Common myeloid progenitor, CD34-positive (primary cell): ENCODE measurements around the gene PLCD3.

Source experiments
- CTCF ChIA-PET: fragments of 350-600 bp; sonication (Branson Sonifier 250); formaldehyde crosslinking; loops from one replicate; lab custom pipeline; 2021; ENCODE audit warnings: antibody characterized with exemption; lab: Charles Lee
- POLR2A ChIA-PET: fragments of 350-600 bp; sonication (Branson Sonifier 250); formaldehyde crosslinking; loops from one replicate; lab custom pipeline; 2021; ENCODE audit warnings: antibody characterized with exemption; lab: Charles Lee
- DNase-seq, 3 donors: peaks; one replicate each; pipeline versions ENCODE4 v3.0.0 to v3.0.0-alpha.2; 2013
- H3K27ac ChIP-seq, 2 experiments: 1 replicate in 1 of 2; 2 replicates in 1 of 2; pipeline ENCODE4 v1.7.0; 2013; ENCODE audit warnings: inconsistent platforms in 2 of 2, low read length in 2 of 2, mild to moderate bottlenecking in 2 of 2, low read depth in 1 of 2, moderate library complexity in 1 of 2; ENCODE audit not compliant: severe bottlenecking in 2 of 2, insufficient read depth in 1 of 2, poor library complexity in 1 of 2
- H3K27me3 ChIP-seq, 5 experiments: replicated peaks in 2 of 5; 1 replicate in 3 of 5; 2 replicates in 2 of 5; pipeline versions ENCODE4 v1.6.1 to v1.7.0; 2013; ENCODE audit warnings: low read length in 4 of 5, mild to moderate bottlenecking in 2 of 5, moderate library complexity in 2 of 5, inconsistent platforms in 1 of 5; ENCODE audit not compliant: insufficient read depth in 5 of 5, control insufficient read depth in 4 of 5
- H3K36me3 ChIP-seq, 4 experiments: 1 replicate in 2 of 4; 2 replicates in 2 of 4; pipeline versions ENCODE4 v1.6.1 to v1.7.0; 2013; ENCODE audit warnings: low read length in 3 of 4, control low read depth in 1 of 4, mild to moderate bottlenecking in 1 of 4; ENCODE audit not compliant: control insufficient read depth in 4 of 4, insufficient read depth in 4 of 4
- H3K4me1 ChIP-seq, 4 experiments: 1 replicate in 3 of 4; 2 replicates in 1 of 4; pipeline versions ENCODE4 v1.6.1 to v1.7.1; 2013; ENCODE audit warnings: low read length in 3 of 4, mild to moderate bottlenecking in 3 of 4, control low read depth in 1 of 4, inconsistent platforms in 1 of 4, moderate library complexity in 1 of 4; ENCODE audit not compliant: control insufficient read depth in 4 of 4, insufficient read depth in 4 of 4; ENCODE audit errors: control extremely low read depth in 1 of 4
- H3K4me3 ChIP-seq, 7 experiments: 1 replicate in 4 of 7; 2 replicates in 3 of 7; pipeline versions ENCODE4 v1.5.1 to v1.7.0; 2013; ENCODE audit warnings: mild to moderate bottlenecking in 7 of 7, low read length in 6 of 7, moderate library complexity in 6 of 7, inconsistent platforms in 2 of 7, low read depth in 2 of 7, control low read depth in 1 of 7; ENCODE audit not compliant: insufficient read depth in 4 of 7, control insufficient read depth in 1 of 7; ENCODE audit errors: extremely low read depth in 1 of 7
- H3K9me3 ChIP-seq, 5 experiments: 1 replicate in 4 of 5; 2 replicates in 1 of 5; pipeline versions ENCODE4 v1.6.1 to v1.7.1; 2013; ENCODE audit warnings: low read length in 4 of 5, mild to moderate bottlenecking in 2 of 5, inconsistent platforms in 1 of 5, low read depth in 1 of 5, moderate library complexity in 1 of 5; ENCODE audit not compliant: control insufficient read depth in 4 of 5, insufficient read depth in 2 of 5; ENCODE audit errors: control extremely low read depth in 1 of 5
- WGBS: methylation state at CpG from one replicate; pipeline ENCODE4 v1.1.5; 2013; ENCODE audit not compliant: insufficient coverage; 5-methylcytosine and 5-hydroxymethylcytosine counted together

Gene PLCD3

GRCh38 chr17:45115015-45115625, 17.2 kb downstream of the PLCD3 start:
- WGBS, result 95% methylated on average over 17 of the region's 26 CpGs
- POLR2A ChIA-PET, result no interaction called here
- H3K27me3 ChIP-seq, result peaks cover 0 to 10% (median 0%) of the 10 kb centered on the region in 5 experiments
- no peaks in the 10 kb centered on the region for H3K4me1 ChIP-seq
- H3K27ac ChIP-seq, result no peak overlapping the region
- CTCF ChIA-PET, result interaction anchor here (0.5 to 2.6 kb wide), 4 partner anchors 10 to 1489 kb away, joined by 3 to 8 read pairs (median 6); no protein-coding TSS in a partner anchor
- no peak for DNase-seq
- H3K36me3 ChIP-seq, result no peaks in the 10 kb centered on the region
- H3K9me3 ChIP-seq, result no peaks in the 10 kb centered on the region
- no peak overlapping the region for H3K4me3 ChIP-seq

GRCh38 chr17:45114117-45114932, 18.0 kb downstream of the PLCD3 start:
- ChIA-PET POLR2A (no interaction called here), CTCF (interaction anchor here (1.0 to 2.6 kb wide), 3 partner anchors 9 to 18 kb away, joined by 3 to 8 read pairs (median 6); no protein-coding TSS in a partner anchor)

GRCh38 chr17:45113424-45113754, 18.9 kb downstream of the PLCD3 start:
- H3K27me3 ChIP-seq, result no peaks in the 10 kb centered on the region
- no peaks in the 10 kb centered on the region for H3K9me3 ChIP-seq
- DNase-seq, result no peak
- ChIA-PET CTCF (no interaction called here), POLR2A (no interaction called here)
- 99% methylated on average over 9 of the region's 9 CpGs for WGBS
- H3K27ac ChIP-seq, result no peak overlapping the region
- peaks cover 2 to 12% (median 7%) of the 10 kb centered on the region in 4 experiments for H3K36me3 ChIP-seq
- no peaks in the 10 kb centered on the region for H3K4me1 ChIP-seq
- H3K4me3 ChIP-seq, result no peak overlapping the region

More at GRCh38 chr17:45114117-45114932, 18.0 kb downstream of the PLCD3 start:
- no peak overlapping the region for H3K27ac ChIP-seq
- H3K9me3 ChIP-seq, result no peaks in the 10 kb centered on the region
- no peak for DNase-seq
- WGBS, result 92% methylated on average over 13 of the region's 19 CpGs
- H3K27me3 ChIP-seq, result peaks cover 0 to 2% (median 0%) of the 10 kb centered on the region in 5 experiments
- peaks cover 0 to 3% (median under 1%) of the 10 kb centered on the region in 4 experiments for H3K36me3 ChIP-seq
- no peak overlapping the region for H3K4me3 ChIP-seq
- H3K4me1 ChIP-seq, result no peaks in the 10 kb centered on the region

- Histone ChIP-seq H3K4me1 (no peaks in the 10 kb centered on the region), H3K9me3 (no peaks in the 10 kb centered on the region), H3K27ac (no peak overlapping the region), H3K36me3 (peaks cover 2 to 18% (median 12%) of the 10 kb centered on the region in 4 experiments), H3K27me3 (no peaks in the 10 kb centered on the region), H3K4me3 (no peak overlapping the region)
- ChIA-PET CTCF (interaction anchor here (1.8 kb wide), 1 partner anchor 13 kb away, joined by 8 read pairs; no protein-coding TSS in a partner anchor), POLR2A (interaction anchor here (0.6 kb wide), 1 partner anchor 1190 kb away, joined by 4 read pairs; no protein-coding TSS in a partner anchor)
- DNase-seq, result no peak
- 98% methylated on average over 18 of the region's 23 CpGs for WGBS
Measured at GRCh38 chr17:45112559-45113423, 19.5 kb downstream of the PLCD3 start.

- H3K4me1 ChIP-seq, result no peaks in the 10 kb centered on the region
- ChIA-PET POLR2A (interaction anchor here (0.6 kb wide), 1 partner anchor 1189 kb away, joined by 4 read pairs; no protein-coding TSS in a partner anchor), CTCF (interaction anchor here (1.8 kb wide), 1 partner anchor 12 kb away, joined by 8 read pairs; no protein-coding TSS in a partner anchor)
- no peaks in the 10 kb centered on the region for H3K9me3 ChIP-seq
- no peaks in the 10 kb centered on the region for H3K27me3 ChIP-seq
- WGBS, result 97% methylated on average over 6 of the region's 11 CpGs
- H3K27ac ChIP-seq, result no peak overlapping the region
- DNase-seq, result no peak
- no peak overlapping the region for H3K4me3 ChIP-seq
- H3K36me3 ChIP-seq, result peaks cover 2 to 28% (median 19%) of the 10 kb centered on the region in 4 experiments
Measured at GRCh38 chr17:45111850-45112249, 20.5 kb downstream of the PLCD3 start.

GRCh38 chr17:45110676-45111611, 21.4 kb downstream of the PLCD3 start:
- H3K9me3 ChIP-seq, result no peaks in the 10 kb centered on the region
- ChIA-PET CTCF (interaction anchor here (0.6 to 1.8 kb wide), 2 partner anchors 11 to 21 kb away, joined by 3 to 8 read pairs; partner anchors contain the start of gene PLCD3), POLR2A (no interaction called here)
- no peak for DNase-seq
- no peak overlapping the region for H3K27ac ChIP-seq
- no peaks in the 10 kb centered on the region for H3K27me3 ChIP-seq
- WGBS, result 96% methylated on average over 13 of the region's 16 CpGs
- peaks cover 5 to 37% (median 27%) of the 10 kb centered on the region in 4 experiments for H3K36me3 ChIP-seq
- no peak overlapping the region for H3K4me3 ChIP-seq
- H3K4me1 ChIP-seq, result no peaks in the 10 kb centered on the region
